Activated naive CD8-positive, alpha-beta T cell (primary cell): ENCODE measurements around the gene SLC35A2.

Source experiments
- H3K27ac Mint-ChIP-seq: one replicate; pipeline ENCODE4 v1.8.0; 2021; ENCODE audit warnings: mixed read lengths
- H3K27me3 Mint-ChIP-seq: one replicate; pipeline ENCODE4 v1.8.0; 2021; ENCODE audit warnings: mixed read lengths
- H3K36me3 Mint-ChIP-seq: one replicate; pipeline ENCODE4 v1.8.0; 2021; ENCODE audit warnings: mixed read lengths
- H3K4me1 Mint-ChIP-seq: one replicate; pipeline ENCODE4 v1.8.0; 2021; ENCODE audit warnings: low read depth, mixed read lengths
- H3K4me3 Mint-ChIP-seq: one replicate; pipeline ENCODE4 v1.8.0; 2021; ENCODE audit warnings: mild to moderate bottlenecking, mixed read lengths
- H3K9me3 Mint-ChIP-seq: one replicate; pipeline ENCODE4 v1.8.0; 2021; ENCODE audit warnings: low read depth, mixed read lengths

The SLC35A2 gene

GRCh38 chrX:48918301-48918642 lies 6.8 kb upstream of the SLC35A2 start:
- peaks cover 55% of the 10 kb centered on the region for H3K4me1 Mint-ChIP-seq
- H3K36me3 Mint-ChIP-seq: peaks cover 2% of the 10 kb centered on the region
- peak overlapping the region; percentile 99 for H3K27ac Mint-ChIP-seq

GRCh38 chrX:48917139-48918001 lies 5.9 kb upstream of the SLC35A2 start:
- H3K4me3 Mint-ChIP-seq: peak overlapping the region; percentile 97
- peaks cover 58% of the 10 kb centered on the region for H3K4me1 Mint-ChIP-seq
- peaks cover 2% of the 10 kb centered on the region for H3K36me3 Mint-ChIP-seq
- H3K27me3 Mint-ChIP-seq: no peaks in the 10 kb centered on the region
- H3K27ac Mint-ChIP-seq: peak overlapping the region; percentile 99
- no peaks in the 10 kb centered on the region for H3K9me3 Mint-ChIP-seq

More at GRCh38 chrX:48918301-48918642, 6.8 kb upstream of the SLC35A2 start:
- Mint-ChIP-seq H3K27me3 (no peaks in the 10 kb centered on the region), H3K9me3 (no peaks in the 10 kb centered on the region), H3K4me3 (peak overlapping the region; percentile 97)

- H3K4me3 Mint-ChIP-seq: peak overlapping the region; percentile 97
- H3K36me3 Mint-ChIP-seq: peaks cover 2% of the 10 kb centered on the region
- H3K9me3 Mint-ChIP-seq: no peaks in the 10 kb centered on the region
- H3K27me3 Mint-ChIP-seq: no peaks in the 10 kb centered on the region
- H3K4me1 Mint-ChIP-seq: peaks cover 55% of the 10 kb centered on the region
- peak overlapping the region; percentile 75 for H3K27ac Mint-ChIP-seq
Observed at GRCh38 chrX:48914593-48915493, 3.4 kb upstream of the SLC35A2 start.

GRCh38 chrX:48913605-48914366 lies 2.3 kb upstream of the SLC35A2 start:
- peak overlapping the region; percentile 75 for H3K27ac Mint-ChIP-seq
- H3K4me3 Mint-ChIP-seq: peak overlapping the region; percentile 97
- no peaks in the 10 kb centered on the region for H3K27me3 Mint-ChIP-seq
- peaks cover 2% of the 10 kb centered on the region for H3K36me3 Mint-ChIP-seq
- H3K4me1 Mint-ChIP-seq: peaks cover 49% of the 10 kb centered on the region
- H3K9me3 Mint-ChIP-seq: no peaks in the 10 kb centered on the region

- peak overlapping the region; percentile 93 for H3K27ac Mint-ChIP-seq
- H3K4me1 Mint-ChIP-seq: peaks cover 43% of the 10 kb centered on the region
- no peaks in the 10 kb centered on the region for H3K9me3 Mint-ChIP-seq
- H3K27me3 Mint-ChIP-seq: no peaks in the 10 kb centered on the region
- H3K36me3 Mint-ChIP-seq: no peaks in the 10 kb centered on the region
- H3K4me3 Mint-ChIP-seq: peak overlapping the region; percentile 95
Observed at GRCh38 chrX:48910926-48911411, 477 bp downstream of the SLC35A2 start.

- Mint-ChIP-seq H3K4me1 (peaks cover 37% of the 10 kb centered on the region), H3K4me3 (peak overlapping the region; percentile 95), H3K27me3 (no peaks in the 10 kb centered on the region), H3K27ac (no peak overlapping the region), H3K36me3 (no peaks in the 10 kb centered on the region), H3K9me3 (no peaks in the 10 kb centered on the region)
Observed at GRCh38 chrX:48909703-48910294, 1.6 kb downstream of the SLC35A2 start.

GRCh38 chrX:48908600-48908999 lies 2.8 kb downstream of the SLC35A2 start:
- H3K4me3 Mint-ChIP-seq: no peak overlapping the region
- H3K27me3 Mint-ChIP-seq: no peaks in the 10 kb centered on the region
- no peak overlapping the region for H3K27ac Mint-ChIP-seq
- no peaks in the 10 kb centered on the region for H3K36me3 Mint-ChIP-seq
- H3K9me3 Mint-ChIP-seq: no peaks in the 10 kb centered on the region
- H3K4me1 Mint-ChIP-seq: peaks cover 26% of the 10 kb centered on the region

GRCh38 chrX:48905090-48905790 lies 6.2 kb downstream of the SLC35A2 start:
- H3K36me3 Mint-ChIP-seq: no peaks in the 10 kb centered on the region
- no peak overlapping the region for H3K27ac Mint-ChIP-seq
- H3K4me1 Mint-ChIP-seq: peaks cover 5% of the 10 kb centered on the region
- H3K4me3 Mint-ChIP-seq: no peak overlapping the region
- no peaks in the 10 kb centered on the region for H3K9me3 Mint-ChIP-seq
- H3K27me3 Mint-ChIP-seq: no peaks in the 10 kb centered on the region

GRCh38 chrX:48904626-48905025 lies 6.8 kb downstream of the SLC35A2 start:
- Mint-ChIP-seq H3K27ac (no peak overlapping the region), H3K4me3 (no peak overlapping the region), H3K9me3 (no peaks in the 10 kb centered on the region), H3K4me1 (peaks cover 6% of the 10 kb centered on the region), H3K36me3 (no peaks in the 10 kb centered on the region), H3K27me3 (no peaks in the 10 kb centered on the region)

GRCh38 chrX:48904180-48904579 lies 7.3 kb downstream of the SLC35A2 start:
- Mint-ChIP-seq H3K36me3 (no peaks in the 10 kb centered on the region), H3K9me3 (no peaks in the 10 kb centered on the region), H3K27me3 (no peaks in the 10 kb centered on the region), H3K4me3 (no peak overlapping the region), H3K4me1 (peaks cover 8% of the 10 kb centered on the region), H3K27ac (no peak overlapping the region)

GRCh38 chrX:48903290-48903689 lies 8.2 kb downstream of the SLC35A2 start:
- Mint-ChIP-seq H3K27me3 (no peaks in the 10 kb centered on the region), H3K27ac (no peak overlapping the region), H3K36me3 (no peaks in the 10 kb centered on the region), H3K9me3 (no peaks in the 10 kb centered on the region), H3K4me1 (peaks cover 8% of the 10 kb centered on the region), H3K4me3 (no peak overlapping the region)

GRCh38 chrX:48902776-48903175 lies 8.7 kb downstream of the SLC35A2 start:
- peaks cover 11% of the 10 kb centered on the region for H3K4me1 Mint-ChIP-seq
- H3K36me3 Mint-ChIP-seq: no peaks in the 10 kb centered on the region
- H3K27ac Mint-ChIP-seq: no peak overlapping the region
- no peak overlapping the region for H3K4me3 Mint-ChIP-seq
- H3K9me3 Mint-ChIP-seq: no peaks in the 10 kb centered on the region
- no peaks in the 10 kb centered on the region for H3K27me3 Mint-ChIP-seq

- H3K27me3 Mint-ChIP-seq: no peaks in the 10 kb centered on the region
- H3K27ac Mint-ChIP-seq: no peak overlapping the region
- H3K4me3 Mint-ChIP-seq: no peak overlapping the region
- no peaks in the 10 kb centered on the region for H3K36me3 Mint-ChIP-seq
- peaks cover 12% of the 10 kb centered on the region for H3K4me1 Mint-ChIP-seq
- no peaks in the 10 kb centered on the region for H3K9me3 Mint-ChIP-seq
Observed at GRCh38 chrX:48902135-48902534, 9.3 kb downstream of the SLC35A2 start.

GRCh38 chrX:48901069-48901468 lies 10.4 kb downstream of the SLC35A2 start:
- Mint-ChIP-seq H3K9me3 (no peaks in the 10 kb centered on the region), H3K4me1 (peaks cover 22% of the 10 kb centered on the region), H3K36me3 (no peaks in the 10 kb centered on the region), H3K4me3 (no peak overlapping the region), H3K27me3 (no peaks in the 10 kb centered on the region), H3K27ac (peak overlapping the region; percentile 41)
